Kasumi-1 (cell line): ENCODE data around the gene CRYGD.
A peak's percentile ranks its signal among the peaks of the same experiment; 100 is the strongest.

ENCODE experiments used
- DNase-seq, 2 experiments: peaks; one replicate each; lab custom pipeline; 2025; lab: John Stamatoyannopoulos, UW

The CRYGD gene

GRCh38 chr2:208083807-208084206 is 40.5 kb downstream of the CRYGD start:
- DNase-seq, result no peak

- DNase-seq, result no peak
These were observed 47.0 kb downstream of the CRYGD start for GRCh38 chr2:208077276-208077675.

- DNase-seq, result no peak
These were observed 49.5 kb downstream of the CRYGD start for GRCh38 chr2:208074610-208075356.

GRCh38 chr2:208072250-208072892 is 52.0 kb downstream of the CRYGD start:
- DNase-seq, result peak; percentile 22 to 60
